GM12864 (cell line): ENCODE measurements around the gene CCNL2.

Experiments used
- DNase-seq: peaks from one replicate; pipeline ENCODE4 v3.0.0-alpha.2; 2011; ENCODE audit warnings: low read depth
- H3K4me3 ChIP-seq: 2 replicates; pipeline ENCODE4 v1.5.1; 2011; ENCODE audit warnings: mild to moderate bottlenecking, low read depth, low read length, control low read depth
- TF ChIP-seq, protein P1 (sequence below): IDR thresholded peaks from 2 replicates; pipeline ENCODE4 v1.5.1; 2011; ENCODE audit warnings: low read depth, mild to moderate bottlenecking, moderate library complexity, low read length, control low read depth, inconsistent platforms; ENCODE audit errors: missing control alignments

CCNL2 gene

GRCh38 chr1:1426496-1427105, 27.5 kb upstream of the CCNL2 start:
- TF ChIP-seq, protein P1, sequence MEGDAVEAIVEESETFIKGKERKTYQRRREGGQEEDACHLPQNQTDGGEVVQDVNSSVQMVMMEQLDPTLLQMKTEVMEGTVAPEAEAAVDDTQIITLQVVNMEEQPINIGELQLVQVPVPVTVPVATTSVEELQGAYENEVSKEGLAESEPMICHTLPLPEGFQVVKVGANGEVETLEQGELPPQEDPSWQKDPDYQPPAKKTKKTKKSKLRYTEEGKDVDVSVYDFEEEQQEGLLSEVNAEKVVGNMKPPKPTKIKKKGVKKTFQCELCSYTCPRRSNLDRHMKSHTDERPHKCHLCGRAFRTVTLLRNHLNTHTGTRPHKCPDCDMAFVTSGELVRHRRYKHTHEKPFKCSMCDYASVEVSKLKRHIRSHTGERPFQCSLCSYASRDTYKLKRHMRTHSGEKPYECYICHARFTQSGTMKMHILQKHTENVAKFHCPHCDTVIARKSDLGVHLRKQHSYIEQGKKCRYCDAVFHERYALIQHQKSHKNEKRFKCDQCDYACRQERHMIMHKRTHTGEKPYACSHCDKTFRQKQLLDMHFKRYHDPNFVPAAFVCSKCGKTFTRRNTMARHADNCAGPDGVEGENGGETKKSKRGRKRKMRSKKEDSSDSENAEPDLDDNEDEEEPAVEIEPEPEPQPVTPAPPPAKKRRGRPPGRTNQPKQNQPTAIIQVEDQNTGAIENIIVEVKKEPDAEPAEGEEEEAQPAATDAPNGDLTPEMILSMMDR: no peak
- H3K4me3 ChIP-seq: no peak overlapping the region
- DNase-seq: no peak

- H3K4me3 ChIP-seq: no peak overlapping the region
- TF ChIP-seq, protein P1: no peak
- no peak for DNase-seq
These were observed 26.8 kb upstream of the CCNL2 start for GRCh38 chr1:1425753-1426495.

DNA sequence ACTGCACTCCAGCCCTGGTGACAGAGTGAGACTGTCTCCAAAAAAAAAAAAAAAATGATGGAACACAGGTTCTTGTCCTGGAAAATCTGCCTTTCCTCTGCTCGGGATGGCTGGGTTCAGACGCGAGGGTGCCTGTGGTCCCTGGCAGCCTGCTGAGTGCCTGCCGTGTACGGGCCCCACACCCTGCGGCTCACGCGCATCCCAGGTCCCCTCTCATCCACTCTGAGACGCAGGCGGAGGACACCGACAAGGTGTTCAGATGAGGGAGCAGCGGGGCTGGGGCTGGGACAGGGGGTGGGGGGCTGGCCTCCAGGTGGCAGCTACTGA, 26.3 kb upstream of the CCNL2 start:
- H3K4me3 ChIP-seq: no peak overlapping the region
- DNase-seq: no peak
- TF ChIP-seq, protein P1: no peak

DNA sequence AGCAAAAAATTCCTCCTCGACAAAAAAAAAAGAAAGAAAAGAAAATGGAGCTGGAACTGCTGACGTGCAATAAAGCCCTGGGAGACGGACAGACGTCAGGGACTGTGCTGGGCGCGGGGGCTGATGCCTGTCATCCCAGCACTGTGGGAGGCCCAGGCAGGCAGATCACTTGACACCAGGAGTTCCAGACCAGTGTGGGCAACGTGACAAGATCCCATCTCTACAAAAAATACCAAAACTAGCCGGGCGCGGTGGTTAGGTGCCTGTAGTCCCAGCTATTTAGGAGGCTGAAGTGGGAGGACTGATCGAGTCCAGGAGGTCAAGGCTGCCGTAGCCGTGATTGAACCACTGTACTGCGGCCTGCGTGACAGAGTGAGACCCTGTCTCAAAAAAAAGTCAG, 25.6 kb upstream of the CCNL2 start:
- DNase-seq: no peak
- TF ChIP-seq, protein P1: no peak
- no peak overlapping the region for H3K4me3 ChIP-seq

- no peak for DNase-seq
- TF ChIP-seq, protein P1: no peak
- no peak overlapping the region for H3K4me3 ChIP-seq
These were observed 24.1 kb upstream of the CCNL2 start for GRCh38 chr1:1423245-1423597.

- H3K4me3 ChIP-seq: no peak overlapping the region
- DNase-seq: no peak
- TF ChIP-seq, protein P1: no peak
These were observed 23.5 kb upstream of the CCNL2 start for GRCh38 chr1:1422465-1423244.
